BE2C (cell line): ENCODE results near the gene KAZN.

Source experiments
- DNase-seq: peaks from one replicate; pipeline ENCODE4 v3.0.0-alpha.2; 2020
- H3K27me3 ChIP-seq: fragments of 250-450 bp; sonication (Bioruptor Pico); 2 replicates; pipeline ENCODE4 v1.5.1; 2020; ENCODE audit warnings: mild to moderate bottlenecking
- H3K36me3 ChIP-seq: fragments of 250-450 bp; sonication (Bioruptor Pico); 2 replicates; pipeline ENCODE4 v1.5.1; 2020; ENCODE audit warnings: mild to moderate bottlenecking
- H3K4me1 ChIP-seq: fragments of 250-450 bp; sonication (Bioruptor Pico); 2 replicates; pipeline ENCODE4 v1.5.1; 2020
- H3K4me3 ChIP-seq: 2 replicates; pipeline ENCODE4 v1.5.1; 2011; ENCODE audit warnings: low read depth, low read length
- H3K9me3 ChIP-seq: fragments of 250-450 bp; sonication (Bioruptor Pico); 2 replicates; pipeline ENCODE4 v1.5.1; 2020
- CTCF ChIP-seq: IDR thresholded peaks from 2 replicates; pipeline ENCODE4 v1.5.1; 2012; ENCODE audit warnings: mild to moderate bottlenecking, low read depth, low read length

Gene KAZN

GRCh38 chr1:14926818-14927575 is 328.5 kb downstream of the KAZN start:
- TF ChIP-seq CTCF, result no peak
- Histone ChIP-seq H3K36me3 (no peaks in the 10 kb centered on the region), H3K27me3 (peaks cover 23% of the 10 kb centered on the region), H3K4me1 (no peaks in the 10 kb centered on the region), H3K9me3 (no peaks in the 10 kb centered on the region), H3K4me3 (no peak overlapping the region)
- no peak for DNase-seq

GRCh38 chr1:14928412-14928811 is 329.9 kb downstream of the KAZN start:
- Histone ChIP-seq H3K36me3 (no peaks in the 10 kb centered on the region), H3K4me1 (no peaks in the 10 kb centered on the region)
- no peak for TF ChIP-seq CTCF

GRCh38 chr1:14928886-14929546 is 330.5 kb downstream of the KAZN start:
- H3K4me3 ChIP-seq, result no peak overlapping the region
- H3K9me3 ChIP-seq, result no peaks in the 10 kb centered on the region
- H3K27me3 ChIP-seq, result peaks cover 23% of the 10 kb centered on the region
- no peak for DNase-seq
- H3K36me3 ChIP-seq, result no peaks in the 10 kb centered on the region
- no peaks in the 10 kb centered on the region for H3K4me1 ChIP-seq
- TF ChIP-seq CTCF, result no peak

More at GRCh38 chr1:14928412-14928811, 329.9 kb downstream of the KAZN start:
- Histone ChIP-seq H3K27me3 (peaks cover 23% of the 10 kb centered on the region), H3K4me3 (no peak overlapping the region), H3K9me3 (no peaks in the 10 kb centered on the region)
- DNase-seq, result no peak

- Histone ChIP-seq H3K27me3 (peaks cover 16% of the 10 kb centered on the region), H3K4me3 (no peak overlapping the region), H3K9me3 (no peaks in the 10 kb centered on the region), H3K4me1 (no peaks in the 10 kb centered on the region), H3K36me3 (no peaks in the 10 kb centered on the region)
- DNase-seq, result no peak
- no peak for TF ChIP-seq CTCF
Measured at GRCh38 chr1:14929547-14930246, 331.2 kb downstream of the KAZN start.

- peaks cover 9% of the 10 kb centered on the region for H3K27me3 ChIP-seq
- no peak for DNase-seq
- no peak for TF ChIP-seq CTCF
- no peaks in the 10 kb centered on the region for H3K36me3 ChIP-seq
- no peaks in the 10 kb centered on the region for H3K4me1 ChIP-seq
- no peak overlapping the region for H3K4me3 ChIP-seq
- no peaks in the 10 kb centered on the region for H3K9me3 ChIP-seq
Measured at GRCh38 chr1:14930247-14930965, 331.9 kb downstream of the KAZN start.
